CD4-positive, alpha-beta T cell (primary cell): ENCODE data around the gene PSD. TPM values are rescaled to one million over a fixed set of nuclear protein-coding genes. Genes with fewer than 3 reads are reported as not detected.

ENCODE experiments used
- ATAC-seq: fragments of 200-7000 bp; cut with Tn5 transposase; one replicate; pipeline ENCODE4 v1.10.0; 2022; ENCODE audit warnings: mild to moderate bottlenecking; ENCODE audit not compliant: poor library complexity
- CTCF ChIA-PET: fragments of 350-600 bp; sonication (Branson Sonifier 250); formaldehyde crosslinking; loops from one replicate; lab custom pipeline; 2021; ENCODE audit warnings: antibody characterized with exemption, inconsistent platforms; lab: Charles Lee
- POLR2A ChIA-PET: fragments of 350-600 bp; sonication (Branson Sonifier 250); formaldehyde crosslinking; loops from one replicate; lab custom pipeline; 2021; ENCODE audit warnings: antibody characterized with exemption, inconsistent platforms; lab: Charles Lee
- DNase-seq, 14 experiments: peaks; one replicate each; pipeline ENCODE4 v3.0.0-alpha.2; 2013 to 2020; ENCODE audit warnings: mixed read lengths in 2 of 14
- H3K27ac ChIP-seq, 2 donors: one replicate each; pipeline versions ENCODE4 v1.5.1 to v1.7.0; 2013; ENCODE audit warnings: low read length in 2 of 2, low read depth in 1 of 2, mild to moderate bottlenecking in 1 of 2
- H3K27me3 ChIP-seq, 2 experiments: 1 replicate in 1 of 2; 2 replicates in 1 of 2; pipeline versions ENCODE4 v1.6.1 to v1.7.0; 2013; ENCODE audit warnings: low read length in 2 of 2, control low read depth in 1 of 2, mild to moderate bottlenecking in 1 of 2, moderate library complexity in 1 of 2; ENCODE audit not compliant: insufficient read depth in 2 of 2, control insufficient read depth in 1 of 2
- H3K36me3 ChIP-seq: one replicate; pipeline ENCODE4 v1.6.1; 2013; ENCODE audit warnings: low read length, control low read depth; ENCODE audit not compliant: insufficient read depth
- H3K4me1 ChIP-seq: one replicate; pipeline ENCODE4 v1.6.1; 2013; ENCODE audit warnings: low read length, control low read depth; ENCODE audit not compliant: insufficient read depth
- H3K4me3 ChIP-seq: one replicate; pipeline ENCODE4 v1.5.1; 2013; ENCODE audit warnings: mild to moderate bottlenecking, low read length, moderate library complexity
- H3K9me3 ChIP-seq, 2 experiments: 1 replicate in 1 of 2; 2 replicates in 1 of 2; pipeline versions ENCODE4 v1.6.1 to v1.7.0; 2013; ENCODE audit warnings: low read length in 2 of 2, mild to moderate bottlenecking in 2 of 2, control low read depth in 1 of 2, moderate library complexity in 1 of 2; ENCODE audit not compliant: control insufficient read depth in 1 of 2, insufficient read depth in 1 of 2
- H3K27ac Mint-ChIP-seq: one replicate; pipeline ENCODE4 v1.8.0; 2020; ENCODE audit warnings: mixed read lengths
- H3K27me3 Mint-ChIP-seq: one replicate; pipeline ENCODE4 v1.8.0; 2021; ENCODE audit warnings: mixed read lengths
- H3K36me3 Mint-ChIP-seq: one replicate; pipeline ENCODE4 v1.8.0; 2021; ENCODE audit warnings: low read depth, mixed read lengths
- H3K4me1 Mint-ChIP-seq: one replicate; pipeline ENCODE4 v1.8.0; 2021; ENCODE audit warnings: low read depth, mixed read lengths
- H3K4me3 Mint-ChIP-seq: one replicate; pipeline ENCODE4 v1.8.0; 2020; ENCODE audit warnings: mild to moderate bottlenecking, mixed read lengths
- H3K9me3 Mint-ChIP-seq: one replicate; pipeline ENCODE4 v1.8.0; 2020; ENCODE audit warnings: mixed read lengths
- CTCF ChIP-seq: fragments of 200-600 bp; IDR thresholded peaks from one replicate; pipeline ENCODE4 v1.8.0; 2022; ENCODE audit warnings: antibody characterized with exemption, mild to moderate bottlenecking
- intact Hi-C, 2 experiments: fragments of 100-400 bp; cut with DNase I in 1 of 2; cut with micrococcal nuclease in 1 of 2; formaldehyde crosslinking; loops; one replicate each; pipeline versions ENCODE4 v1.15.1 to v1.9.0; 2023 to 2025; cut with DNase I, micrococcal nuclease
- total RNA-seq, 174 experiments: library from RNA in 2 of 174; stranded (reverse) in 2 of 174; gene quantifications; one replicate each; pipeline ENCODE4 v1.2.3 and lab custom pipeline; 2021 to 2026

The PSD gene
- total RNA-seq, 2 experiments from 2014 or later = 16.7 to 17.8 TPM

GRCh38 chr10:102421757-102422512 lies 3.4 kb upstream of the PSD start:
- Mint-ChIP-seq H3K27ac (peak overlapping the region; percentile 82), H3K4me3 (peak overlapping the region; percentile 99), H3K4me1 (peaks cover 35% of the 10 kb centered on the region), H3K9me3 (no peaks in the 10 kb centered on the region), H3K36me3 (peaks cover 33% of the 10 kb centered on the region), H3K27me3 (peaks cover 19% of the 10 kb centered on the region)
- CTCF ChIA-PET = interaction anchor here (1.0 to 3.9 kb wide), 10 partner anchors 9 to 191 kb away, joined by 3 to 26 read pairs (median 10); partner anchors contain the start of genes C10orf95, CUEDC2 and NFKB2
- peaks cover 47% of the 10 kb centered on the region for H3K4me1 ChIP-seq
- peak overlapping the region; percentile 65 to 68 for H3K27ac ChIP-seq
- H3K9me3 ChIP-seq = peaks cover 0 to 4% of the 10 kb centered on the region in 2 experiments
- no peak for TF ChIP-seq CTCF
- peaks cover 9 to 16% of the 10 kb centered on the region in 2 experiments for H3K27me3 ChIP-seq
- peaks cover 18% of the 10 kb centered on the region for H3K36me3 ChIP-seq
- POLR2A ChIA-PET = interaction anchor here (0.8 to 5.6 kb wide), 19 partner anchors 8 to 604 kb away, joined by 3 to 94 read pairs (median 10); partner anchors contain the start of genes ACTR1A, C10orf95, CUEDC2 and NFKB2
- peak overlapping the region; percentile 83 for H3K4me3 ChIP-seq
- DNase-seq = peak in 4 of 14 experiments; percentile 23 to 65 (median 52)
- peak; percentile 8 for ATAC-seq
- intact Hi-C loops = loop anchor here (1.0 to 5.0 kb wide), 6 partner anchors 10 to 80 kb away; partner anchors contain the start of genes CUEDC2 (in 2 of the 2), ACTR1A (in 1 of the 2), NFKB2 (in 1 of the 2) and SUFU (in 1 of the 2)

DNA sequence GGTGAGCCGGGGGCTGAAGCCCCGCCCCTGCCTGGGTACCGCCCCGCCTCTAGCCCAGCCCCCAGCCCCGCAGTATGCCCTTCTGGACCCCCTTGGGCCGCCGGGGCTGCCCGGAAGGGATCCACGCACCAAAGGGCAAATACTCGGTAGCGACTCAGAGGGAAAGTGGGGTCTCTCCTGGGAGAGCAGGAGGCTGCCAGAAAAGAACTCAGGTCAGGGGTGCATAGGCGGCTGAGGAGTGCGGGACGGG lies 2.8 kb upstream of the PSD start:
- peak overlapping the region; percentile 97 for H3K27ac Mint-ChIP-seq
- peaks cover 47% of the 10 kb centered on the region for H3K4me1 ChIP-seq
- H3K36me3 ChIP-seq = peaks cover 18% of the 10 kb centered on the region
- CTCF ChIA-PET = interaction anchor here (0.7 to 3.9 kb wide), 11 partner anchors 8 to 191 kb away, joined by 3 to 26 read pairs (median 7); partner anchors contain the start of genes C10orf95, CUEDC2, NFKB2 and SUFU
- H3K27me3 Mint-ChIP-seq = peaks cover 20% of the 10 kb centered on the region
- POLR2A ChIA-PET = interaction anchor here (0.8 to 5.6 kb wide), 18 partner anchors 9 to 603 kb away, joined by 3 to 94 read pairs (median 13); partner anchors contain the start of genes ACTR1A, C10orf95, CUEDC2 and NFKB2
- H3K27ac ChIP-seq = peak overlapping the region in 1 of 2 donors; percentile 65
- ATAC-seq (no peak), DNase-seq (no peak)
- peaks cover 12 to 21% of the 10 kb centered on the region in 2 experiments for H3K27me3 ChIP-seq
- peaks cover 34% of the 10 kb centered on the region for H3K4me1 Mint-ChIP-seq
- peaks cover 0 to 8% of the 10 kb centered on the region in 2 experiments for H3K9me3 ChIP-seq
- intact Hi-C loops = loop anchor here (1.0 to 5.0 kb wide), 5 partner anchors 11 to 81 kb away; partner anchors contain the start of genes CUEDC2 (in 2 of the 2), ACTR1A (in 1 of the 2), NFKB2 (in 1 of the 2) and SUFU (in 1 of the 2)
- TF ChIP-seq CTCF = no peak
- peak overlapping the region; percentile 99 for H3K4me3 Mint-ChIP-seq
- peak overlapping the region; percentile 83 for H3K4me3 ChIP-seq
- H3K36me3 Mint-ChIP-seq = peaks cover 31% of the 10 kb centered on the region
- no peaks in the 10 kb centered on the region for H3K9me3 Mint-ChIP-seq

DNA sequence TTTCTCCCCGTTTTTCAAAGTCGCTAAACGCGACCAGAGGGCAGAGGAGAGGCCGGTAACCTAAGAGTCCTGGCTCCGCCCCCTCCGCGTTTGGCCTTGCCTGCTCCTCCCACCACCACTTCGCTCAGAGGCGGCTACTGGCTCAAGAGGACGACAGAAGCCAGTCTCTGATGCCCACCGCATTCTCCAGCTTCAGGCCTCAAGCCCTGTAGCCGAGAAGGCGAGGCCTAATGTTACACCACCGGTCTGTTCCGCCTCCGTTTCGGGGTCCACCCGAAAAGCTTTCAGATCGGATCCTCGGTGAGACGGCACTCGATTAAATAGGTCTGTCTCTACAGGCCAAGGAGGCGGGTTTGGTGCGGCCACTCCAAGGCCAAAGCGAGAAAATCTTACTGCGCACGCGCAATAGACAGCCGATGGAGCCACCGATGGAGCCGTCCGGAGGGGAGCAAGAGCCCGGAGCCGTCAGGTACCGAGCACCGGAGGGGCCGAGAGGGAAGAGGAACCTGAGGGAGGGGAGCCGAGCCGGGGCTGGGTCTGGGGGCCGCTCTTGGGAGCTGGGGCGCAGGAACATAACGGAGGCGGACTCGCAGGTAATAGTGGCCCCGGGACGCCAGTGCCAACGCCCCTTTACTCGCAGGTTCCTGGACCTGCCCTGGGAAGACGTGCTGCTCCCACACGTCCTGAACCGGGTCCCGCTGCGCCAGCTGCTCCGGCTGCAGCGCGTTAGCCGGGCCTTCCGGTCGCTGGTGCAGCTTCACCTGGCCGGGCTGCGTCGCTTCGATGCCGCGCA lies 2.3 kb upstream of the PSD start, which contains the start of gene FBXL15:
Gene FBXL15 (plus strand): TSS at position 123 of the 793 bp plus-strand sequence. CDS start 294 bp downstream, at position 417.
- DNase-seq (peak; percentile 85 to 97 (median 94)), ATAC-seq (peak; percentile 76)
- POLR2A ChIA-PET = interaction anchor here (0.6 to 5.6 kb wide), 23 partner anchors 9 to 603 kb away, joined by 3 to 94 read pairs (median 6); partner anchors contain the start of genes ACTR1A, C10orf95, CNNM2 and CUEDC2
- Histone ChIP-seq H3K4me3 (peak within 1 kb of the TSS; percentile 83), H3K27ac (peak within 1 kb of the TSS; percentile 65 to 82), H3K4me1 (peaks cover 47% of the 10 kb centered on the region), H3K9me3 (peaks cover 0 to 11% of the 10 kb centered on the region in 2 experiments), H3K27me3 (peaks cover 18 to 22% of the 10 kb centered on the region in 2 experiments), H3K36me3 (peaks cover 16% of the 10 kb centered on the region)
- intact Hi-C loops = loop anchor here (1.0 to 5.0 kb wide), 5 partner anchors 11 to 81 kb away; partner anchors contain the start of genes CUEDC2 (in 2 of the 2), ACTR1A (in 1 of the 2), NFKB2 (in 1 of the 2) and SUFU (in 1 of the 2)
- peaks cover 34% of the 10 kb centered on the region for H3K4me1 Mint-ChIP-seq
- peaks cover 25% of the 10 kb centered on the region for H3K27me3 Mint-ChIP-seq
- peak within 1 kb of the TSS; percentile 99 for H3K4me3 Mint-ChIP-seq
- peak within 1 kb of the TSS; percentile 97 for H3K27ac Mint-ChIP-seq
- no peak for TF ChIP-seq CTCF
- CTCF ChIA-PET = interaction anchor here (0.7 to 3.9 kb wide), 9 partner anchors 11 to 190 kb away, joined by 3 to 26 read pairs (median 4); partner anchors contain the start of genes C10orf95, CUEDC2, NFKB2 and SUFU
- peaks cover 27% of the 10 kb centered on the region for H3K36me3 Mint-ChIP-seq
- no peaks in the 10 kb centered on the region for H3K9me3 Mint-ChIP-seq
